IMR-90 (cell line): Measurements from ENCODE around the gene RNF2. TPM values are rescaled to one million over a fixed set of nuclear protein-coding genes. Genes with fewer than 3 reads are reported as not detected.

ENCODE experiments used
- ATAC-seq: fragments of 200-7000 bp; cut with Tn5 transposase; 2 replicates; pipeline ENCODE4 v1.9.1; 2020; ENCODE audit warnings: low read depth, mild to moderate bottlenecking, moderate library complexity
- BruUV-seq: library from RNA; stranded (reverse); fragments of 400-500 nt; replicated peaks from 2 replicates; lab custom pipeline; 2021; lab: Mats Ljungman, UMichigan
- CTCF ChIA-PET: fragments of 300-600 bp; formaldehyde crosslinking; extraction: SDS; loops from one replicate; lab custom pipeline; 2021; ENCODE audit warnings: antibody characterized with exemption; lab: Yijun Ruan, JAX
- POLR2A ChIA-PET: fragments of 300-600 bp; sonication (Branson Sonifier 250); formaldehyde crosslinking; loops from one replicate; lab custom pipeline; 2022; ENCODE audit warnings: antibody characterized with exemption; ENCODE audit not compliant: unreplicated experiment; lab: Charles Lee
- DNase-seq: peaks from one replicate; pipeline ENCODE4 v3.0.0; 2013
- H2AFZ ChIP-seq: replicated peaks from 2 replicates; pipeline ENCODE3; 2013; ENCODE audit warnings: low read length, mild to moderate bottlenecking; ENCODE audit not compliant: poor library complexity
- H2AK5ac ChIP-seq: 2 replicates; pipeline ENCODE4 v1.6.1; 2013; ENCODE audit warnings: low read depth, low read length, inconsistent platforms
- H2AK9ac ChIP-seq: replicated peaks from 2 replicates; pipeline ENCODE3; 2013; ENCODE audit warnings: mild to moderate bottlenecking, low read depth, low read length, moderate library complexity; ENCODE audit not compliant: poor library complexity
- H2BK120ac ChIP-seq: 2 replicates; pipeline ENCODE4 v1.6.1; 2013; ENCODE audit warnings: low read depth, low read length, inconsistent platforms
- H2BK15ac ChIP-seq: 3 replicates; pipeline ENCODE4 v1.6.1; 2013; ENCODE audit warnings: low read depth, low read length, inconsistent platforms
- H2BK20ac ChIP-seq: 2 replicates; pipeline ENCODE4 v1.6.1; 2013; ENCODE audit warnings: low read depth, mild to moderate bottlenecking, inconsistent platforms, low read length, moderate library complexity
- H2BK5ac ChIP-seq: 2 replicates; pipeline ENCODE4 v1.6.1; 2013; ENCODE audit warnings: mild to moderate bottlenecking, low read depth, low read length, inconsistent platforms; ENCODE audit not compliant: poor library complexity, severe bottlenecking
- H3K14ac ChIP-seq: replicated peaks from 2 replicates; pipeline ENCODE4 v1.6.1; 2013; ENCODE audit warnings: low read depth, low read length, inconsistent platforms
- H3K18ac ChIP-seq: 2 replicates; pipeline ENCODE4 v1.6.1; 2013; ENCODE audit warnings: low read depth, low read length, control low read depth
- H3K23ac ChIP-seq: 2 replicates; pipeline ENCODE4 v1.6.1; 2013; ENCODE audit warnings: low read depth, low read length, inconsistent platforms
- H3K27ac ChIP-seq: 2 replicates; pipeline ENCODE4 v1.5.1; 2013; ENCODE audit warnings: mild to moderate bottlenecking, control low read depth, low read length; ENCODE audit not compliant: insufficient read depth
- H3K27me3 ChIP-seq: 2 replicates; pipeline ENCODE4 v1.6.1; 2013; ENCODE audit warnings: low read length; ENCODE audit not compliant: control insufficient read depth, insufficient read depth
- H3K36me3 ChIP-seq: 2 replicates; pipeline ENCODE4 v1.6.1; 2013; ENCODE audit warnings: low read length, mixed read lengths; ENCODE audit not compliant: control insufficient read depth, insufficient read depth
- H3K4ac ChIP-seq: 2 replicates; pipeline ENCODE4 v1.6.1; 2013; ENCODE audit warnings: low read depth, low read length, inconsistent platforms
- H3K4me1 ChIP-seq: 2 replicates; pipeline ENCODE4 v1.6.1; 2013; ENCODE audit warnings: low read length, mixed read lengths; ENCODE audit not compliant: control insufficient read depth, insufficient read depth
- H3K4me2 ChIP-seq: 2 replicates; pipeline ENCODE4 v1.6.1; 2013; ENCODE audit warnings: low read depth, mild to moderate bottlenecking, control low read depth, low read length, moderate library complexity
- H3K4me3 ChIP-seq: 2 replicates; pipeline ENCODE4 v1.5.1; 2013; ENCODE audit warnings: low read depth, mild to moderate bottlenecking, control low read depth, low read length, moderate library complexity; ENCODE audit not compliant: insufficient read depth
- H3K56ac ChIP-seq: 2 replicates; pipeline ENCODE4 v1.6.1; 2013; ENCODE audit warnings: low read length, inconsistent platforms; ENCODE audit not compliant: insufficient read depth; ENCODE audit errors: extremely low read depth
- H3K79me1 ChIP-seq, 2 experiments: 2 replicates each; pipeline ENCODE4 v1.6.1; 2013; ENCODE audit warnings: low read length in 2 of 2, inconsistent platforms in 1 of 2, low read depth in 1 of 2
- H3K9ac ChIP-seq: 2 replicates; pipeline ENCODE4 v1.6.1; 2013; ENCODE audit warnings: low read depth, low read length, control low read depth
- H3K9me1 ChIP-seq: 2 replicates; pipeline ENCODE4 v1.6.1; 2013; ENCODE audit warnings: low read length, inconsistent platforms; ENCODE audit not compliant: insufficient read depth
- H3K9me3 ChIP-seq: 2 replicates; pipeline ENCODE4 v1.6.1; 2013; ENCODE audit warnings: low read length; ENCODE audit not compliant: control insufficient read depth, insufficient read depth
- H4K20me1 ChIP-seq: 2 replicates; pipeline ENCODE4 v1.6.1; 2013; ENCODE audit warnings: low read length, inconsistent platforms; ENCODE audit not compliant: insufficient read depth
- H4K5ac ChIP-seq: 2 replicates; pipeline ENCODE4 v1.6.1; 2013; ENCODE audit warnings: mild to moderate bottlenecking, low read depth, low read length, control low read depth
- H4K8ac ChIP-seq, 2 experiments: 2 replicates each; pipeline ENCODE4 v1.6.1; 2013; ENCODE audit warnings: low read depth in 2 of 2, low read length in 2 of 2, control low read depth in 1 of 2, inconsistent platforms in 1 of 2
- H4K91ac ChIP-seq: 2 replicates; pipeline ENCODE4 v1.6.1; 2013; ENCODE audit warnings: low read depth, low read length, inconsistent platforms; ENCODE audit not compliant: insufficient read depth
- CEBPB ChIP-seq: IDR thresholded peaks from 2 replicates; pipeline ENCODE4 v1.6.1; 2012; ENCODE audit warnings: low read depth, low read length, improper control_type of control experiment
- MAFK ChIP-seq: IDR thresholded peaks from 2 replicates; pipeline ENCODE4 v1.6.1; 2012; ENCODE audit warnings: low read depth, low read length, improper control_type of control experiment
- WGBS, 2 experiments: methylation state at CpG; one replicate each; pipeline versions ENCODE4 v1.1.5 to v1.1.7; 2013; ENCODE audit warnings: missing lambda C conversion rate in 2 of 2; ENCODE audit not compliant: insufficient read length in 1 of 2; ENCODE audit errors: extremely low coverage in 2 of 2; 5-methylcytosine and 5-hydroxymethylcytosine counted together
- dilution Hi-C: fragments of 300-500 bp; cut with HindIII; formaldehyde crosslinking; loops from one replicate; pipeline ENCODE4 v1.14.3; 2018; ENCODE audit warnings: low sequenced_read_pairs; ENCODE audit not compliant: unreplicated experiment
- in situ Hi-C: fragments of 300-500 bp; cut with MboI; formaldehyde crosslinking; loops from 3 replicates; pipeline ENCODE4 v1.14.3; 2019; ENCODE audit warnings: low sequenced_read_pairs, inconsistent platforms, mixed read lengths
- intact Hi-C: fragments of 100-400 bp; cut with micrococcal nuclease; formaldehyde crosslinking; loops from 2 replicates; pipeline ENCODE4 v1.10.0; 2022
- polyA plus RNA-seq, 3 experiments: library from polyadenylated mRNA; depleted of rRNA; stranded (reverse); fragments of >200 nt; gene quantifications; 2 replicates each; pipeline ENCODE4 v1.2.3, GENCODE V29; 2012; ENCODE audit warnings: low replicate concordance in 1 of 3
- total RNA-seq: library from RNA; depleted of rRNA; stranded (reverse); fragments of >200 nt; gene quantifications from 2 replicates; pipeline ENCODE4 v1.2.3, GENCODE V29; 2012
- TF ChIP-seq, protein P1 (sequence below): fragments of 150-350 bp; IDR thresholded peaks from 2 replicates; pipeline ENCODE4 v1.6.1; 2016; ENCODE audit warnings: low read depth, mild to moderate bottlenecking, low read length, moderate library complexity, borderline replicate concordance

RNF2 gene
- total and polyA plus RNA-seq, 2 of the 4 experiments (the other 2 are of a cell fraction): 22.6 to 48.8 TPM

DNA sequence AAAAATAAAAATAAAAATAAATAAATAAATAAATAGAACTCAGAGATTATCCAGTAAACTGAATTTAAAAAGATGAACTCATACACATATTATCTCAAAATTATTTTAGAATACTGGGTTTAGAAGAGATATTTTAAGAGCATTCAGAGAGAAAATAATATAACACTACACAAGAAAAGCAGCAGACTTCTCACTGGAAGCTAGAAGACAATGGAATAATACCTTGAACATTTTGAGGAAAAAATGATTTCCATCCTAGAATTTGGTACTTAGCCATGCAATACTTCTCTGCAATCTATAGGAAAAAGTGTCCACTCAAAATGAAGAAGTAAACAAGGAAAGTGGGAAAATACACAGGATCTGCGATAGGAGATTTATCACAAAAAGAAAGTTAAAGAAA, 87.2 kb downstream of the RNF2 start:
- BruUV-seq: no TSS peak

More for the DNA sequence above, 87.2 kb downstream of the RNF2 start:
- H3K4ac ChIP-seq: no peak overlapping the region
- intact Hi-C loops: no loop called here
- H3K18ac ChIP-seq: no peak overlapping the region
- no peak overlapping the region for H2BK20ac ChIP-seq
- ATAC-seq (no peak), DNase-seq (no peak)
- in situ Hi-C loops: no loop called here
- H4K91ac ChIP-seq: no peak overlapping the region
- ChIA-PET POLR2A (no interaction called here), CTCF (no interaction called here)
- H2BK5ac ChIP-seq: no peak overlapping the region
- peaks cover 24% of the 10 kb centered on the region for H3K36me3 ChIP-seq
- dilution Hi-C loops: no loop called here
- H3K27me3 ChIP-seq: no peaks in the 10 kb centered on the region
- no peaks in the 10 kb centered on the region for H3K4me1 ChIP-seq
- no peak overlapping the region for H2BK15ac ChIP-seq
- no peak overlapping the region for H2BK120ac ChIP-seq
- no CpG with 5 or more reads among the region's 1 CpG for WGBS, 2 experiments
- TF ChIP-seq, protein P1, sequence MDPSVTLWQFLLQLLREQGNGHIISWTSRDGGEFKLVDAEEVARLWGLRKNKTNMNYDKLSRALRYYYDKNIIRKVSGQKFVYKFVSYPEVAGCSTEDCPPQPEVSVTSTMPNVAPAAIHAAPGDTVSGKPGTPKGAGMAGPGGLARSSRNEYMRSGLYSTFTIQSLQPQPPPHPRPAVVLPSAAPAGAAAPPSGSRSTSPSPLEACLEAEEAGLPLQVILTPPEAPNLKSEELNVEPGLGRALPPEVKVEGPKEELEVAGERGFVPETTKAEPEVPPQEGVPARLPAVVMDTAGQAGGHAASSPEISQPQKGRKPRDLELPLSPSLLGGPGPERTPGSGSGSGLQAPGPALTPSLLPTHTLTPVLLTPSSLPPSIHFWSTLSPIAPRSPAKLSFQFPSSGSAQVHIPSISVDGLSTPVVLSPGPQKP: no peak
- TF ChIP-seq MAFK: no peak
- no peak for TF ChIP-seq CEBPB
- H3K4me3 ChIP-seq: no peak overlapping the region
- no peak overlapping the region for H2AK9ac ChIP-seq
- H3K79me1 ChIP-seq: no peaks in the 10 kb centered on the region
- H4K5ac ChIP-seq: no peak overlapping the region
- H3K14ac ChIP-seq: no peak overlapping the region
- no peak overlapping the region for H3K4me2 ChIP-seq
- H3K23ac ChIP-seq: no peak overlapping the region
- H2AFZ ChIP-seq: no peak overlapping the region
- no peak overlapping the region for H2AK5ac ChIP-seq
- H3K9me1 ChIP-seq: no peaks in the 10 kb centered on the region
- H4K20me1 ChIP-seq: no peaks in the 10 kb centered on the region
- H3K56ac ChIP-seq: no peak overlapping the region
- H3K9me3 ChIP-seq: peaks cover 9% of the 10 kb centered on the region
- H3K27ac ChIP-seq: no peak overlapping the region
- no peak overlapping the region for H3K9ac ChIP-seq
- H4K8ac ChIP-seq: no peak overlapping the region
